ENCODE results near the gene DCLK2.
"Not testable (repeated sequence)": the region's sequence is repeated elsewhere in the genome, so short reads cannot be mapped to it uniquely, and the experiment has no call there.

DCLK2 gene

GRCh38 chr4:150176547-150176946 lies 98.3 kb downstream of the DCLK2 start:
- Histone ChIP-seq H3K27ac (no peak overlapping the region), H3K27me3 (no peaks in the 10 kb centered on the region), H3K9ac (no peak overlapping the region), H3K4me3 (no peak overlapping the region), H3K4me1 (peaks cover 13 to 35% (median 26%) of the 10 kb centered on the region in 10 experiments), H3K4me2 (0 out of 22 replicates have a peak overlapping the region, but pooled peaks of 1 of the 11 experiments have one; percentile 7), H4K20me1 (no peaks in the 10 kb centered on the region), H3K36me3 (no peaks in the 10 kb centered on the region), H3K9me3 (replicated peaks in 1 of 11) (peaks cover 0 to 10% (median 0%) of the 10 kb centered on the region in 11 experiments; a peak in 4 of 22 replicates)
- TF ChIP-seq Cebpa-rat (IDR thresholded peaks at IDR 0.05), result no peak

DNA sequence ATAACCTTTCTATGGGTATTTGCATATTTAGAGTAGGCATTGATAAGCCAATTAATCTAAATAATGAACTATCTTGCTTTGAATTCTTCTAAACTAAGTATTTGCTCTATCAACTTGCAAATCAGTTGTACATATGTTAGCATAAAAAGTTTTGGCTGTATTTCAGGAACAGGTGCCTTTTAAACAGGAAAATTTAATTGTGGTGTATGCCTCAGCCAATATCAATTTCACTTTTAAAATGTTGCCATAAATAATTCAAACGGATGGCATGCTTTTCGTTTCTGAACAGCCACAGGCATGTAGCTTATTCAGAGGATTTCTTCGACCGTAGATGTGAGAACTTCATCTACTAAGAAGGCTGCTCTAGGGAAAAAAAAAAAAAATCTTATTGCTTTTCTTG lies 99.9 kb downstream of the DCLK2 start:
- TF ChIP-seq Cebpa-rat (IDR thresholded peaks at IDR 0.05), result no peak
- H3K27ac ChIP-seq, result no peak overlapping the region
- H3K9ac ChIP-seq, result no peak overlapping the region
- no peaks in the 10 kb centered on the region for H3K27me3 ChIP-seq
- no peak overlapping the region for H3K4me3 ChIP-seq
- no peaks in the 10 kb centered on the region for H3K36me3 ChIP-seq
- no peak overlapping the region for H3K4me2 ChIP-seq
- no peaks in the 10 kb centered on the region for H3K9me3 ChIP-seq (replicated peaks in 1 of 11)
- H4K20me1 ChIP-seq, result no peaks in the 10 kb centered on the region
- peaks cover 23 to 44% (median 36%) of the 10 kb centered on the region in 10 experiments for H3K4me1 ChIP-seq

DNA sequence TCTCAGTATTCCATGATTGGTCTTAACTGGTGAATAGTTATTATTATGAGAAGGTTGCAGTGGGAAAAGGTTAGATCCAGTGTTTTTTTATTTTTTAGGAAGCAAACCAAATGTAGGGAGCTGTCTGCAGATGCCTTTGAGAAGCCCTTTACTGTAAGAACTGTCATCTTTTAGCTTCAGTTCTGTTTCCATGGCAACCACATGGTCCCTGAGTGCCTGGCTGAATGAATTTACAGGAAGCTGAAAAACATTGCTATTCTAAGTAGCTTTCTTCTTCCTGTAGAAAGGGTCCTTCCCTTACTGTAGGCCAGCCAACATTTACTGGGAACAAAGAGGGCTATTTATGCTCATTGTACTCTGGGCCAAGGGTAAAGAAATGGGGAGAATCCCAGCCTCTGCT lies 103.3 kb downstream of the DCLK2 start:
- TF ChIP-seq Cebpa-rat (IDR thresholded peaks at IDR 0.05), result no peak
- Histone ChIP-seq H3K27me3 (no peaks in the 10 kb centered on the region), H3K4me3 (no peak overlapping the region), H4K20me1 (no peaks in the 10 kb centered on the region), H3K9me3 (replicated peaks in 1 of 11) (peaks cover 0 to 14% (median 10%) of the 10 kb centered on the region in 11 experiments; a peak in 9 of 22 replicates), H3K4me2 (peak overlapping the region; percentile 23 to 75 (median 56); a peak in 21 of 22 replicates), H3K9ac (no peak overlapping the region), H3K4me1 (peaks cover 17 to 39% (median 32%) of the 10 kb centered on the region in 10 experiments), H3K36me3 (no peaks in the 10 kb centered on the region), H3K27ac (peak overlapping the region in 2 of 11 experiments; percentile 15 to 38; a peak in 2 of 22 replicates)

DNA sequence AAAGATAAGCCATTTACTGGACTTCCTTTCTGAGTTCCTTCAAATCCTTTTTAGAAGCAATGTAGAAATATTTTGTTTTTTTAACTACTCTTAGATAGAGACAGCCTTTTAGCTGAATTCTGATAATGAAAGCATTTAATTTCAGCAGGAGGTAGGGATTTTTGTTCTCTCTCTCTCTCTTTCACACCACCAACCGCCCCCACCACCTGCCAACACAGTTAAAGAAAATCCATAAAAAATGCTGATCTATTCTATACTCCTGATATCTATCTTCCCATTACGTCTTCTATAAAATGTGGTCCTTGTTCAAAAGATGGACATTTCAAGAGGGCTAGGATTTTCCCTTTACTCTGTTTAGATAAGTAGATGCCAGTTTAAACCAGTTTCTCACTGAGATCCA lies 104.5 kb downstream of the DCLK2 start:
- H3K4me1 ChIP-seq, result peaks cover 17 to 38% (median 31%) of the 10 kb centered on the region in 10 experiments
- H3K36me3 ChIP-seq, result no peaks in the 10 kb centered on the region
- no peaks in the 10 kb centered on the region for H3K27me3 ChIP-seq
- no peak overlapping the region for H3K9ac ChIP-seq
- TF ChIP-seq Cebpa-rat (IDR thresholded peaks at IDR 0.05), result no peak
- H3K27ac ChIP-seq, result no peak overlapping the region
- peak overlapping the region in 1 of 11 experiments; percentile 54; a peak in 2 of 22 replicates for H3K4me2 ChIP-seq
- no peaks in the 10 kb centered on the region for H4K20me1 ChIP-seq
- H3K9me3 ChIP-seq (replicated peaks in 1 of 11), result peaks cover 0 to 14% (median 10%) of the 10 kb centered on the region in 11 experiments; a peak in 9 of 22 replicates
- H3K4me3 ChIP-seq, result no peak overlapping the region

DNA sequence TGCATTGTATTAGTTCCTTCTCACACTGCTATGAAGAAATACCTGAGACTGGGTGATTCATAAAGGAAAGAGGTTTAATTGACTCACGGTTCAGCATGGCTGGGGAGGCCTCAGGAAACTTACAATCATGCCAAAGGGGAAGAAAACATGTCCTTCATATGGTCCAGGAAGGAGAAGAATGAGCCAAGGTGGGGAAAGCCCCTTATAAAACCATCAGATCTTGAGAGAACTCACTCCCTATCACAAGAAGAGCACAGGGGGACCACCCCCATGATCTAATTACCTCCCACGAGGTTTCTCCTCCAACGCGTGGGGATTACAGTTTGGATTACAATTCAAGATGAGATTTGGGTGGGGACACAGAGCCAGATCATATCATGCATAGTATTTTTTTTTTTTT lies 106.8 kb downstream of the DCLK2 start:
- not testable (repeated sequence) for H4K20me1 ChIP-seq, H3K4me2 ChIP-seq, H3K27ac ChIP-seq, H3K4me3 ChIP-seq, H3K36me3 ChIP-seq, H3K27me3 ChIP-seq, H3K9ac ChIP-seq
- Histone ChIP-seq H3K9me3 (replicated peaks in 1 of 11) (peaks cover 0 to 14% (median 10%) of the 10 kb centered on the region in 11 experiments; a peak in 9 of 22 replicates), H3K4me1 (peaks cover 17 to 37% (median 31%) of the 10 kb centered on the region in 10 experiments)

GRCh38 chr4:150192986-150193385 lies 114.7 kb downstream of the DCLK2 start:
- no peak for TF ChIP-seq Cebpa-rat (IDR thresholded peaks at IDR 0.05)
- H3K4me2 ChIP-seq, result no peak overlapping the region
- no peak overlapping the region for H3K27ac ChIP-seq
- H3K4me3 ChIP-seq, result no peak overlapping the region
- H3K27me3 ChIP-seq, result no peaks in the 10 kb centered on the region
- no peaks in the 10 kb centered on the region for H3K9me3 ChIP-seq (replicated peaks in 1 of 11)
- peaks cover 0 to 2% (median 0%) of the 10 kb centered on the region in 10 experiments; a peak in 1 of 20 replicates for H3K4me1 ChIP-seq
- H3K9ac ChIP-seq, result no peak overlapping the region
- no peaks in the 10 kb centered on the region for H3K36me3 ChIP-seq
- no peaks in the 10 kb centered on the region for H4K20me1 ChIP-seq

DNA sequence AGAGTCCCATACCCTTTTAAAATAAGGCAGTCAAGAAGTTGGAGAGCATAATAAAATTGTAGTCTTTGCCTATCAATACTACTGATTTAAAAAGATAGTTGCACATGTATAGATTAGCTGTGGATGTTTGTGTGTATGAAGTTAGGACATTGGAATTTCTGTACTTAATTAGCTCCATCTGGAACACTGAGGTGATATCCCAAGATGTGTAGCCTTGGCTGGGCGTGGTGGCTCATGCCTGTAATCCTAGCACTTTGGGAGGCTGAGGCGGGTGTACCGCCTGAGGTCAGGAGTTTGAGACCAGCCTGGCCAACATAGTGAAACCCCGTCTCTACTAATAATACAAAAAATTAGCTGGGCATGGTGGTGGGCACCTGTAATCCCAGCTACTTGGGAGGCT lies 119.0 kb downstream of the DCLK2 start:
- not testable (repeated sequence) for H3K4me1 ChIP-seq; H3K4me3 ChIP-seq; H4K20me1 ChIP-seq; H3K4me2 ChIP-seq; H3K27ac ChIP-seq; H3K27me3 ChIP-seq; H3K9ac ChIP-seq; H3K9me3 ChIP-seq (replicated peaks in 1 of 11)
- peaks cover 0 to 14% (median 4%) of the 10 kb centered on the region in 11 experiments; a peak in 6 of 22 replicates for H3K36me3 ChIP-seq

GRCh38 chr4:150199056-150199455 lies 120.8 kb downstream of the DCLK2 start:
- H3K4me2 ChIP-seq, result no peak overlapping the region
- TF ChIP-seq Cebpa-rat (IDR thresholded peaks at IDR 0.05), result no peak

DNA sequence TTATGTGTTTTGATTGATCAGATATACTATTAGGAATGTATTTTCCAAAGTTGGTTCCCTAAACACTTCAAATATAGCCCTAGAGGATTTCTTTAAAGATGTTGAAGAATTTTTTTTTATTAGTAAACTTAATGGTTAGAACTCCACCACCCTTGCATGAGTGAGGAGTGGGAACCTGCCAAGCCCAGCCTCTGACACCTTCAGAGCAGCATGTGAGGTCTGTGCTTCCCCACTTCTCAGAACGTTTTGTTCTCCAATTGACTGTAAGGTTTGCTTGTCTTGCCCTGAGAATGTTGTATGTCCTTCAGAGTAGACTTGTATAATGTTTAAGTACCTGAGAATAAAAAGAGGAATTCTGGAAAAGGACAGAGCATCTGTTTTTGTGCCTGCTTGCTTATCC lies 126.8 kb downstream of the DCLK2 start:
- Histone ChIP-seq H3K27me3 (no peaks in the 10 kb centered on the region), H3K9ac (no peak overlapping the region), H3K4me2 (no peak overlapping the region), H3K4me3 (no peak overlapping the region), H3K27ac (no peak overlapping the region), H4K20me1 (no peaks in the 10 kb centered on the region), H3K9me3 (replicated peaks in 1 of 11) (no peaks in the 10 kb centered on the region), H3K36me3 (peaks cover 0 to 8% (median 0%) of the 10 kb centered on the region in 11 experiments; a peak in 1 of 22 replicates), H3K4me1 (no peaks in the 10 kb centered on the region)
- no peak for TF ChIP-seq Cebpa-rat (IDR thresholded peaks at IDR 0.05)

More at GRCh38 chr4:150199056-150199455, 120.8 kb downstream of the DCLK2 start:
- Histone ChIP-seq H3K4me3 (no peak overlapping the region), H3K9me3 (replicated peaks in 1 of 11) (no peaks in the 10 kb centered on the region), H3K27me3 (no peaks in the 10 kb centered on the region), H3K36me3 (peaks cover 0 to 14% (median 4%) of the 10 kb centered on the region in 11 experiments; a peak in 6 of 22 replicates), H4K20me1 (no peaks in the 10 kb centered on the region), H3K4me1 (peaks cover 0 to 5% (median 0%) of the 10 kb centered on the region in 10 experiments; a peak in 1 of 20 replicates), H3K9ac (no peak overlapping the region), H3K27ac (no peak overlapping the region)

DNA sequence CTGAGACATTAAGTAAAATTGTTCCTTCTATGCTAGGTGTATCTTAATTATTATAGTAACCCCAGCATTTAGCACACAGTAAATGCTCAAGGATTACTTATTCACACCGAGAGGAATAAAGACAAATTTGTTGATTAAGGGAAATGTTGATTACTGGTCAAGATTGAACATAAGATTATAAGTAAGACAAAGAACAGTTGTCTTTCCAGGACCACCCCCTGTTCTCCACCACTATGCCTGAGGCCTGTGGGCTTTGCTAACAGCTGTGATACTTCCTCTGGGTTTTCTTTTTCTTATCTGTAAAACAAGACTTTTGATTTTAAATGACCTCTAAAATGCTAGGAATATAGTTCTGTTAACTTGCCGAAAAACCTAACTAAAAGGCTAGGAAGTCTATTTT lies 128.0 kb downstream of the DCLK2 start:
- H3K4me3 ChIP-seq, result no peak overlapping the region
- H3K9me3 ChIP-seq (replicated peaks in 1 of 11), result no peaks in the 10 kb centered on the region
- H3K36me3 ChIP-seq, result 0 out of 22 replicates have a peak, but pooled peaks cover 0 to 2% (median 0%) of the 10 kb centered on the region in 11 experiments
- H4K20me1 ChIP-seq, result no peaks in the 10 kb centered on the region
- no peak for TF ChIP-seq Cebpa-rat (IDR thresholded peaks at IDR 0.05)
- no peak overlapping the region for H3K4me2 ChIP-seq
- H3K27me3 ChIP-seq, result no peaks in the 10 kb centered on the region
- no peaks in the 10 kb centered on the region for H3K4me1 ChIP-seq
- H3K9ac ChIP-seq, result no peak overlapping the region
- H3K27ac ChIP-seq, result no peak overlapping the region
